NCI-H146 treated with DMSO at 0.1 percent for 48 hours (cell line): ENCODE results near the gene IFNL3.
A peak's percentile ranks its signal among the peaks of the same experiment; 100 is the strongest.
"Not testable (repeated sequence)": the region's sequence is repeated elsewhere in the genome, so short reads cannot be mapped to it uniquely, and the experiment has no call there.

ENCODE experiments used
- DNase-seq: peaks from one replicate; lab custom pipeline; 2025; ENCODE audit not compliant: unreplicated experiment; lab: John Stamatoyannopoulos, UW

Gene IFNL3

DNA sequence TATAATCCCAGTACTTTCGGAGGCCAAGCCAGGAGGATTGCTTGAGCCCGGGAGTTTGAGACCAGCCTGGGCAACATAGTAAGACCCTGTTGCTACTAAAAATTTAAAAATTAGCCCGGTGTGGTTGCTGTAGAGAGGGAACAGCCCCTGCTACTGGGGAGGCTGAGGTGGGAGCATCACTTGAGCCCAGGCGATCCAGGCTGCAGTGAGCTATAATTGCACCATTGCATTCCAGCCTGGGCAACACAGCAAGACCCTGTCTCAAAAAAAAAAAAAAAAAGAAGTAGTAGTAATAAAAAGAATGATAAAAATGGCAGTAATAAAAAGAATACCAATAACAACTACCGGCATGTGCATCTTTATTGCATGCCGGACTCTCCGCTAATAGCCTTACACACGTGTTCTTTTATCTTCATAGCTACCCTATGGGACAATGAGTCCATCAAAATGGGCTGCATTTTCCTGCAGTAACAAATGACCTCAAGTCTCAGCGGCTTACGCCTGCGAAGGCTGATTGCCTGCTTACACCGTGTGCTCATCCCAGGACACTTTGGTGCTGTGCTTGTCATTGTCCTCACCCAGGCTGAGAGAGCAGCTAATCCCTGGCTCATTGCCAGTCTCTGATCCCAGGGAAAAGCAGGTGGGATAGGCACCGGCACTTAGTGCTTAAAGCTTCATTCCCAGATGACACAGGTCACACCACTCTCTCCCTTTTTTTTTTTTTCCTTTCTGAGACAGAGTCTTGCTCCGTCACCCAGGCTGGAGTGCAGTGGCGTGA lies 26.4 kb downstream of the IFNL3 start:
- no peak for DNase-seq

DNA sequence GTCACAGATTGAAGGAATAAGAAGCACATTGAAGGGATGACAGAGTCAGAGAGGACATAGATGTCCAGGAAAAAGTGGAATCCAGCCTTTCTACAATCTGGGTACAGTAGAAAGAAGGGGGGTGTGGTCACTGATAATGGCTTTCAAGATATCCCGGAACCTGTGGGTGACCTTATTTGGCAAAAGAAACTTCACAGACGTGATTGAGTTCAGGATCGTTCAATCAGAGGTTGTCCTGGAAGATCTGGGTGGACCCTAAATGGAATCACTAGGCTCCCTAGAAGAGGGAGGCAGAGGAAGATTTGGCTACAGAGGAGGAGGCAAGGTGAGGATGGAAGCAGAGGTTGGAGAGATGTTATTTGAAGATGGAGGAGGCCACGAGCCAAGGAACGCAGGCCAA lies 27.7 kb downstream of the IFNL3 start:
- no peak for DNase-seq

DNA sequence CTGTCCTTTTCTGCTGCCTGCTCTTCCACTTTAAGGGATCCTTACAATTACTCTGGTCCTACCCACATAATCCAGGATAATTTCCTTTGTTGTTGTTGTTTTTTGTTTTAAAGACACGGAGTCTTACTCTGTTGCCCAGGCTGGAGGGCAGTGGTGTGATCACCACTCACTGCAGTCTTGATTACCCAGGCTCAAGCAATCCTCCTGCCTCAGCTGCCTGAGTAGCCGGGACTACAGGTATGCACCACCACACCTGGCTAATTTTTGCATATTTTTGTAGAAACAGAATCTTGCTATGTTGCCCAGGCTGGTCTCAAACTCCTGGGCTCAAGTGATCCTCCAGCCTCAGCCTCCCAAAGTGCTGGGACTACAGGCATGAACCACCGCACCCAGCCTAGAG lies 29.5 kb downstream of the IFNL3 start:
- not testable (repeated sequence) for DNase-seq

DNA sequence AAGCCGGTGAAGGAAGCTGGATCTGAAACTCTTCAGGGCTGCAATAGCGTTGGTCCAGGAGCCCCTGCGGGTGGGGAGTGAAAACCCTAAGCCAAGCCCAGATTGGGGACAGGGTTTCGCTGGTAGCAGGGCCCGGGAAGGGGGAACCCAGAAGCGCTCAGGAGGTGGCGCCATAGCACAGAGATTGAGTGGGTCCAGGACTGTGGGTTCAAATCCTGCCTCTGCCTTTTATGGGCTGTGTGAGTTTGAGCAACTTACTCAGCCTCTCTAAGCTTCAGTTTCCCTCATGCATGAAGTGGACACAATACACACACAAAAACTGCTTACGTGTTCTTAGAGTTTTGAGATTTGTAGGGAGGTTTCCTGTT lies 32.4 kb downstream of the IFNL3 start:
- no peak for DNase-seq

DNA sequence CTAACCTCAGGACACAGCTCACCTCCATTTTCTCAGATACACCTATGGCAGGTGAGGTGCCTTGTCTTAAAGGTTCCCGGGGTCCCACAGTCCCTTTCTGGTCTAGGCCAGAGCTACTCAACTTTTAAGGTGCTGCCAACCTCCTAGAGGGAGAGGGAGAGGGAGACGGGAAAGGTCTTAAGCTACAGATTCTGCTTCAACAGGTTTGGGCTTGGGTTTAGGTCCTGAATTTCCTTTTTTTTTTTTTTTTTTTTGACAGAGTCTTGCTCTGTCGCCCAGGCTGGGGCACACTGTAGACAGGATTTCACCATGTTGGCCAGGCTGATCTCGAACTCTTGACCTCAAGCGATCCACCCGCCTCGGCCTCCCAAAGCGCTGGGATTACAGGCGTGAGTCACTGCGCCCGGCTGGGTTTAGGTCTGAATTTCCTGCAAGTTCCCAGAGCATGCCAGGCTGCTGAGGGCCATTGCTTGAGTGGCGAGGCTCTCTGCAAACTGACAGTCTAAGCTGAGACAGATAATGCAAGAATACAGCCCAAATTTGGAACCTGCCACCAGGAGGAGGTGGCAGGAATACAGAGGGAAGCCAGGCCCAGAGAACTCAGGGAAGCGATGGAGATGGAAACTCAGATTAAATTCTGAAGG lies 33.0 kb downstream of the IFNL3 start:
- no peak for DNase-seq

DNA sequence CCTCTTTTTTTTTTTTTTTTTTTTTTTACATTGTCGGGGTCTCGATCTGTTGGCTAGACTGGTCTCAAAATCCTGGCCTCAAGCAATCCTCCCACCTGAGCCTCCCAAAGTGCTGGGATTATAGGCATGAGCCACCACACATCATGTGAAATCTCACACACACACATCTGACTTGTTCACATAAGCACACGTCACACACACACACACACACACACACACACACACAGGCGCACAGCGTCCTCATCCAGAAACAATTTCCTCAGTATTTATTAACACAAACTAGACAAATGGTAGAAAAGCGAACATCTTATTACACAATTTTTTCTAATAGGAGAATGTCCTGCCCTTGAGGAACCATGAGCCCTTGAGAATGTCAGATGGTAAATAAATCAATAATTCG lies 35.6 kb downstream of the IFNL3 start:
- no peak for DNase-seq

DNA sequence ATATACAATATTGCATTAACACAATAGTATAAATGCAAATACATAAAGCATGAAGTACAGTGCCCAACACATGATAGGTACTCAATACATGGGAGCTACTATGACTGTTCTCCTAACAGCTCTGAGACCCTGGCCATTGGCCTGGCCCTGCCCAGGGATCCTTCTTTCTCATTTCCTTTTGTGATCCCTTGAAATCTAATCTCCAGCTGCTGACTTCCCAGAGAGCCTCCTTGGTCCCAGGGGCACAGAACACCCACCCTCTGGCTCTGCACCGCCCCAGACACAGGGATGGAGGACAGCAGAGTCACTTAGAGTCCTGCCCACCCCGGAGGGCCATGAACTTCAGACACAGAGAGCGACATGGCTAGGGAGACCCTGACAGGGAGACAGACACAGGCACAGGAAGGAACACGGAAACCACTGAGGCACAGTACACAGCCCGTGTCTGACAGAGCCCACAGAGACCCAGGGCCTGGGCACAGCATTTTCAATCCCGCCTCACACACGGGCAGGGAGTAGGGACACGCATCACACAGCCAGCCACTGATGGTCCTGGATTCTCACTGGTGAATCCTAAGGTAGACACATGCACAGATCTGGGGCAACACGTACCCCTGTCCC lies 36.5 kb downstream of the IFNL3 start:
- DNase-seq: no peak

DNA sequence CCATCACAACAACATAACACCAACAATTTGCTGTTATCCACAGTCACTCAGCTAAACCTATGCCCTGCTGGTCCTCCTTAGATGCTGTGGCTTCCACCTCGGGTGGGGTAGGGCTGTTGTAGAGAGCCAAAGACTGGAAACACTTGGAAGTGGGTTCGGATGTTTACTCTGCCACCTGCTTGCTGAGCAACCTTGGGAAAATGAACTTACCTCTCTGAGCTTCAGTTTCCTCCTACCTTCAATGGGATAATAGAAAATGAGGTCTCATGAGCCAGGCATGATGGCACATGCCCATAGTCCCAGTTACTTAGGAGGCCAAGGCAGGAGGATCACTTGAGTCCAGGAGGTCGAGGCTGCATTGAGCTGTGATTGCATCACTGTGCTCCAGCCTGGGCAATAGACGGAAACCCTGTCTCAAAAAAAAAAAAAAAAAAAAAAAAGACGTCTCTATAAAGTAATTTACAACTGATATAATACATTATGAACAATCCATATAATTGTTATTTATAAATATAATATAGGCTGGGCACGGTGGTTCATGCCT lies 37.4 kb downstream of the IFNL3 start:
- DNase-seq: no peak

DNA sequence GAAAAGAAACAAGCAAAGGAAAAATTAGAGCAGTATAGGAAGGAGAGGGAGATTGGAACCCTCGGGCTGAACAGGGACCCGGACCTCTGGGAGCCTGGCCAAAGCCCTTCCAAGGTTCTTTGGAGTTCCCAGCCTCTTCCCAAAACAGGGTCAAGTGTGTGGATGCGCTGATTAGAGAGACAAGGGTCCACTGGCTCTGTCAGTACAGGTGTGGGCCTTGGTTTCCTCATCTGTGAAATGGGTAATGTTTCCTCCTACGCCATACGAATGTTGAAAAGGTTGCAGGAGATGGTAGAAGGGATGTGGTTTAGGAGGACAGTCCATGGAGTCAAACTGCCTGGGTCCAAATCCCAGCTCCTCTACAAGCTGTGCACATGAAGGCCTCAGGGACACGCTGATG lies 38.7 kb downstream of the IFNL3 start:
- no peak for DNase-seq

DNA sequence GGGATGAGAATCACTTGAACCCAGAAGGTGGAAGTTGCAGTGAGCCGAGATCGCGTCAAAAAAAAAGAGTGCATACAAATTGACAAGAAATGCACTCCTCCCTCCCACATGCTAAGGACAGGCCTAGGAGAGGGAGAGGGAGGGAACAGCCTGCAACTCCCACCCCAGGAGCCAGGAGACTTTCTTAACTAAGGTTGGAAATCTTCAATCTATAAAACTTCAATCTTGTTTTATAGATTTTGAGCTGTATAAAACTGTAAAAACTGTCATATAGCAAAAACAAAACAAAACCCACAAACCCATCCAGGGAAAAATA lies 39.4 kb downstream of the IFNL3 start:
- DNase-seq: no peak

DNA sequence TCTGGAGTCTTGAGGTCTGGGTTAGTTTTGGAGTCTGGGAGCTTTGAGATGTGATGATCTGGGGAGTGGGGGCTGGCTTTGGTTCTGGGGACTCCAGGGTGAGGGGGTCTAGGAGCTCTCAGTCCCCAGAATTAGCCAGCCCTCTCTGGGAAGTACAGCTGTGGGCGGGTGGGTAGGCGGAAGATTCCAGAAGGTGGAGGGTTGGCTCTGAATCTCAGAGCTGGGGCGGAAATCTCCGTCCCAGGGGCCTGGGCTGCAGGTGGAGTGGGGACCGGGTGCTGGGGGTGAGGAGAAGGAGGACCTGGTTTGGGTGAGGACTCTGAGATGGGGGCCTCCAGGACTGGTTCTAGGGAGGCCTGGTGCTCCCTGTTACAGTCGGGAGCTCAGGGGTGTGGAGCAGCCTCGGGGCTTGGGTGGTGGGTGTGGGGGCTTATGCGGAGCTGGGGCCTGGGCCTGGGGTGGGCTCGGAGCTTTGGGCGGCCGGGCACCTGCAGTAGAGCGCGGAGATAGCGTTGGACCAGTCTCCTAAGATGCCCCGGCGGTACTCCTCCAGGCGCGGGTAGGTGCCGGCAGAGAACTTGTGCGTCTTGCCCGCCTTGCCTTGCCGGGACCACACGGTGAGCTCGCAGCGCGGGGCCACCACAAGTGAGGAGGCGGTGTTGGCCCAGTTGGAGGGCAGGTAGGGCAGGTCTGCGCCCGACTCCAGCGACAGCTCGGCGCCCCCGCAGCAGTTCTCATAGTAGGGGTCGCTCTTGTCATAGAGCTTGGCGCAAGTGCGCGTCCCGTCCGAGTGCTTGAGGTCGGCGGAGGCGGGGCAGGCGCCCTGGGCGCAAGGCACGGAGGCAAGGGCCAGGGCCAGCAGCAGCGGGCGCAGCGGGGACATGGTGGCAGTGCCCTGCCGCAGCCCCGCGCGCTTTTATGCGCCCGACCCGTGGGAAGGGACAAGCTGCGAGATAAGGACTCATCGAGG lies 41.1 kb downstream of the IFNL3 start, which contains the start of gene SYCN:
Gene SYCN (minus strand): TSS at position 892 of the 970 bp plus-strand sequence. CDS start 9 bp downstream, at position 883.
- DNase-seq: no peak

DNA sequence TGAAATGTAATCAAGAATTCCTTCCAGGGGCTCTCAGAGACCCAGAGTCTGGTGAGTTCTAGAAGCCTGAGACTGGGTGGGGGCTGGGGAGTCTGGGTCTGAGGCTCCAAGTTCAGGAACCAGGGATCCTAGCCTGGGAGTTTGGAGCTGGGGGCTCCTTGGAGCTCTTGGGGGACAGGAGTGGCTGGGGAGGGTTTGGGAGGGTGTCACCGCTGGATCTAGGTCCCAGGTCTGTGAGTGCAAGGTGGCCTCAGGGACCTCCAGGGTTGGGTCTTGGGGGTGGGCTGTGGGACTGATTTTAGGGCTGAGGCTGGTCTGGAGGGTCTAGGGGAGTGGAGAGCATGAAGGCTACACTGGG lies 41.8 kb downstream of the IFNL3 start:
- DNase-seq: no peak

DNA sequence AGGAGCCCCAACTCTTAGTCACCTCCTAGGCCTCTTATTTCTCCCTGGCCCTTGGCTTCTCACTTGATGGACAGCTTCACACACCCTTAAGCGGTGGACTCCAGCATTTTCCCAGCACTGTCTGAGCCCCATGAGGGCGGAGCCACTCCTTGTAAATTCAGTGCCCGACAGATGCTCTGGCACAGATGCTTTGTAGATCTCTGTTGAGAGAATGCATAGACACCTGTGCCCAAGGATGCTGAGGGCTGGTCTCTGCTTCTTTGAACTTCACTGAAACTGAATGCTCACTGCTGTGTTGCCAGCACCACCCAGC lies 44.0 kb downstream of the IFNL3 start:
- no peak for DNase-seq

DNA sequence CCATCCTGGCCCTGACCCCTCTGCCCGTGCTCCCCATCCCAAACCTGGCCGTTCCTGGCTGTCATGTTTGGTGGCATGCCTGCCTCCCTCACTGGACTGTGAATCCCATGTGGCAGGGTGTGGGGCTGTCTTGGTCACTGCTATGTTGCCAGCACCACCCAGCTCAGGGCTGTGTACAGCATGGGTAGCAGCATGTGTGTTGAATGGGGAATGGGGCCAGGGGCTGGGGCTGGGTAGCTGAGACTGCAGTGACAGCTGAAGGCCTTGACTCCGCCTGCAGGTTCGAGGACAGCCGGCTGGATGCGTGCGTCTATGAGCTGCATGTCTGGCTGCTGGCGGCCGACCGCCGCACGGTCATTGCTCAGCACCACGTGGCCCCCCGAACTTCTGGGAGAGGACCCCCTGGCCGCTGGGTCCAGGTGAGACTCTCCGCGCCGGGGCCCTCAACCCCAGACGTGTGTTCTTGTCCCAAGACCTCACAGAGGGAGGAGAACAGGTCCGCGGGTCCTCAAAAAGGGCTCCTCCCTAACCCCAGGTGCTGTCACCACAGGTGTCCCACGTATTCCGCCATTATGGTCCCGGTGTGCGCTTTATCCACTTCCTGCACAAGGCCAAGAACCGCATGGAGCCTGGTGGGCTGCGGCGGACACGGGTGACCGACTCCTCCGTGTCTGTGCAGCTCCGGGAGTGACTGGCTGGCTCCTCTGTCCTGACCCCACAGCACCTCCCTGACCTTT lies 44.6 kb downstream of the IFNL3 start:
- DNase-seq: no peak

DNA sequence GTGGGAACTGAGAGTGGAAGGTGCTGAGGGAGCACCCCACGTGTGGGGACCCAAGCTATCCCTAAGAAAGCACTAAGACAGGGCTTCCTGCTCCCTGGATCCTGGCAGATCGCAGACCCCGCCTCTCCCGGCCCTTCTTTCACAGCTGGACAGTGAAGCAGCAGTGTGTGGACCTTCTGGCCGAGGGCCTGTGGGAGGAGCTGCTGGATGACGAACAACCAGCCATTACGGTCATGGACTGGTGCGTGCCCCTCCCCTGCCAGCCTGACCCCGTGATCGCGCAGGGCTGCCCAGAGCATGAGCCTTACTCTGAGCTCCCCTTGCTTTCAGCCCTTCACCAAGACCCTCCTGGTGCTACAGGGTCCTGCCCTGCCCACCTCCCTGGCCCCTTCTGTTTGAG lies 45.8 kb downstream of the IFNL3 start:
- peak; percentile 54 for DNase-seq

DNA sequence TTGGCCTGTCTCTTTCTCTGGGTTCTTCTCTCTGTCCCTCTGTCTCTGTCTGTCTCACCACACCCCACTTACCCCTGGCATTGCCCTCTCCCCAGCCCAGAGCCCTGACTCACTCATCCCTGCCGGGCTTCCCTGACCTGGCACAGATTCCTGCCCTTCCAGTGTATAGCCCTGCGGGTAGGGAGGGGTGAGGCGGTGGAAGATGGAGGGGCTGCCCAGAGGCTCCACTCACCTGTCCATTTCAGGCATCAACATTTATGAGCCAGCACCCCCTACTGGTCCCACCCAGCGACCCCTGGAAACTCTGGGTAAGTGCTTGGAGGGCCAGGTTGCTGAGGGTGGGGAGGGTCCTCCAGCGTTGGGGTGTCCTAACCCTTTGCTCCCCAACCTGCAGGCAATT lies 47.0 kb downstream of the IFNL3 start:
- DNase-seq: no peak

DNA sequence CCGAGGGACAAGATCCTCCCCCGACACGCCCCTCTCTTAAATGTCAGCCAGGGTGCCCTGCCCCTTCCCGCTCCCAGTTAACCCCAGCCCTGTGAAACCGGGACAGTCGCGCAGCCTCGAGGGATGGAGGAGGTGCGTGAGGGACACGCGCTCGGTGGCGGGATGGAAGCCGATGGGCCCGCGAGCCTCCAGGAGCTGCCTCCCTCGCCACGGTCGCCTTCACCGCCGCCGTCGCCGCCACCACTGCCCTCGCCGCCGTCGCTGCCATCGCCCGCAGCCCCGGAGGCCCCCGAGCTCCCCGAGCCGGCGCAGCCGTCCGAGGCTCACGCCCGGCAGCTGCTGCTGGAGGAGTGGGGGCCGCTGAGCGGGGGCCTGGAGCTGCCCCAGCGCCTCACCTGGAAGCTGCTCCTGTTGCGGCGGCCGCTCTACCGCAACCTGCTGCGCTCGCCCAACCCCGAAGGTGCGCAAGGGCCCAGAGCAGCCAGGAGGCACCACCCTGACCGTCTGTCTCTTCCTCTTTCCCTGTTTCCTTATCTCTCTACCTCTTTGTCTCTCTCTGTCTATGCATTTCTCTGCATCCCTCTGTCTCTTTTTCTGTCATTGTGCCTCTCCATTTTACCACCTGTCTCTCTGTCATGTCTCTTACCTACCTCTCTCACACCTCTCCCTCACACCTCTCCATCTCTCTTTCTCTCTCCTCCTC lies 47.8 kb downstream of the IFNL3 start, which contains the start of gene NCCRP1:
Gene NCCRP1 (plus strand): TSS at position 105 of the 703 bp plus-strand sequence. CDS start 19 bp downstream, at position 124.
- no peak for DNase-seq

DNA sequence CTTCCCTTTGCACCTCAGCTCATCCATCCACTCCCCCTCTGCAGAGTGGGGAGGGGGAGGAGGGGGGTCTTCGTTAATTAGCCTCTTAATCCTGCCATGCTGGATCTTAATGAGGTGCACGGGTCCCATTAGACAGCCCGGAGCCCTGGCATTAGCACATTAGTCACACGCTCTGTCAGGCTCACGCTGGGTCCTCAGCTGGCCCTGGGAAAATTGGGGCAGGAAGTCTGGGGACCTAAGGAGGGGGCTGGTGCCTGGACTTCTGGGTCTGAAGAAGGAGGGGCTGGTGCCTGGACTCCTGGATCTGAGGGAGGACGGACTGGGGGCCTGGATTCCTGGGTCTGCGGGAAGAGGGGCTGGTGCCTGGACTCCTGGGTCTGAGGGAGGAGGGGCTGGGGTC lies 48.5 kb downstream of the IFNL3 start:
- DNase-seq: no peak

DNA sequence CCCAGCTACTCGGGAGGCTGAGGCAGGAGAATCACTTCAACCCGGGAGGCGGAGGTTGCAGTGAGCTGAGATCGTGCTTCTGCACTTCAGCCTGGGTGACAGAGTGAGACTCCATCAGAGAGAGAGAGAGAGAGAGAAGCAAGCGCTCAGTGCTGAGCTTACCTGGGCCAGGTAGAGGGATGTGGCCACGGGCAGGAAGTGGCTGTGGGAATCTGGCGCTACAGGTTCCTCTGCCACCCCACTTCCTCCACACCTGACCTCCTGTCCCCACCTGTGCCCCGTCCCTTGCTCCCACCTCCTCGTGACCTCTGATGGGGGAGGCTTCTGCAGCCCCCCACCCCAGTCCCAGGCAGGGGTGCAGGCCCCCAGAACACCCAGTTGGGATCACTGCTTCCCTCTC lies 49.1 kb downstream of the IFNL3 start:
- DNase-seq: no peak
